Measurements from ENCODE around the gene FFAR2.
"Not testable (repeated sequence)": the region's sequence is repeated elsewhere in the genome, so short reads cannot be mapped to it uniquely, and the experiment has no call there.

Gene FFAR2

GRCh38 chr19:35447606-35448469 lies at the start of gene FFAR2:
Gene FFAR2, plus strand, starts transcription at chr19:35448257. Its CDS starts 1,458 bp downstream, at chr19:35449715.
- DNase-seq (ENCODE audit: low read depth in 2 of 2): no peak

GRCh38 chr19:35398570-35398969 lies 49.5 kb upstream of the FFAR2 start:
- DNase-seq (ENCODE audit: low read depth in 2 of 2): no peak

- DNase-seq (ENCODE audit: low read depth in 2 of 2): no peak
Observed at GRCh38 chr19:35399231-35399630, 48.8 kb upstream of the FFAR2 start.

GRCh38 chr19:35399948-35400772 lies 47.9 kb upstream of the FFAR2 start:
- no peak for DNase-seq (ENCODE audit: low read depth in 2 of 2)

- DNase-seq (ENCODE audit: low read depth in 2 of 2): no peak
Observed at GRCh38 chr19:35400773-35401100, 47.3 kb upstream of the FFAR2 start.

GRCh38 chr19:35401416-35401815 lies 46.6 kb upstream of the FFAR2 start:
- not testable (repeated sequence) for DNase-seq (ENCODE audit: low read depth in 2 of 2)

- peak in 1 of 2 donors; percentile 20 for DNase-seq (ENCODE audit: low read depth in 2 of 2)
Observed at GRCh38 chr19:35403116-35403760, 44.8 kb upstream of the FFAR2 start.

- peak; percentile 37 to 76 for DNase-seq (ENCODE audit: low read depth in 2 of 2)
Observed at GRCh38 chr19:35404879-35405622, 43.0 kb upstream of the FFAR2 start.

- DNase-seq (ENCODE audit: low read depth in 2 of 2): no peak
Observed at GRCh38 chr19:35407619-35408018, 40.4 kb upstream of the FFAR2 start.

- no peak for DNase-seq (ENCODE audit: low read depth in 2 of 2)
Observed at GRCh38 chr19:35408284-35409171, 39.5 kb upstream of the FFAR2 start.

GRCh38 chr19:35409191-35409590 lies 38.9 kb upstream of the FFAR2 start:
- DNase-seq (ENCODE audit: low read depth in 2 of 2): no peak

GRCh38 chr19:35410487-35410886 lies 37.6 kb upstream of the FFAR2 start:
- DNase-seq (ENCODE audit: low read depth in 2 of 2): no peak

- DNase-seq (ENCODE audit: low read depth in 2 of 2): no peak
Observed at GRCh38 chr19:35414442-35414841, 33.6 kb upstream of the FFAR2 start.

- DNase-seq (ENCODE audit: low read depth in 2 of 2): no peak
Observed at GRCh38 chr19:35416331-35416730, 31.7 kb upstream of the FFAR2 start.

GRCh38 chr19:35417278-35417677 lies 30.8 kb upstream of the FFAR2 start:
- DNase-seq (ENCODE audit: low read depth in 2 of 2): no peak

- DNase-seq (ENCODE audit: low read depth in 2 of 2): no peak
Observed at GRCh38 chr19:35417713-35418534, 30.1 kb upstream of the FFAR2 start.

- no peak for DNase-seq (ENCODE audit: low read depth in 2 of 2)
Observed at GRCh38 chr19:35419046-35419445, 29.0 kb upstream of the FFAR2 start.

- no peak for DNase-seq (ENCODE audit: low read depth in 2 of 2)
Observed at GRCh38 chr19:35419805-35420204, 28.3 kb upstream of the FFAR2 start.

- no peak for DNase-seq (ENCODE audit: low read depth in 2 of 2)
Observed at GRCh38 chr19:35421362-35421761, 26.7 kb upstream of the FFAR2 start.

- DNase-seq (ENCODE audit: low read depth in 2 of 2): not testable (repeated sequence)
Observed at GRCh38 chr19:35423406-35423805, 24.7 kb upstream of the FFAR2 start.

Data from stimulated activated CD8-positive, alpha-beta memory T cell treated with anti-CD3 and anti-CD28 coated beads, Interleukin-2, amount 100 ng/mL, for 48 hours (primary cell).